ENCODE results near the gene FNDC4. TPM values are rescaled to one million over a fixed set of nuclear protein-coding genes. Genes with fewer than 3 reads are reported as not detected.

FNDC4 gene
- total RNA-seq, 1 experiment from 2014 or later, result 2.4 TPM

DNA sequence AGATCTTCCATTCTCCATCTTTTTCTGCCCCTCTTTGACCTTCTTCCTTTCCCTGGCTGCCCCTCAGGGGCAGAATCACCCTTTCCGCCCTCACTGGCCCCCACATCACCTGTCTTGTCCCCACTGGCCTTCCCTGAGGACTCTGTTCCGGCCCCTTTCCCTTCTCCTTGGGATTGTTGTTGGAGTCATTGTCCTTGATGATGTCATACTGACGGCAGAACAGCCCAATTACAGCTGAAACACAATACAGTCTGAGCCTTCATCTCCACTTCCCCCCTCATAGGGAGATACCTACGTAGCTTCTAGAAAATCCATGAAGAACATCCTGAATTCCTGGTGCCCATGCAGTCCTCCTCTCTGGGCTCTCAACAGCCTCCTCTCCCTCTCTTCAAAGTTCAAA, 2.4 kb downstream of the FNDC4 start:
- peaks cover 7% of the 10 kb centered on the region for H3K36me3 Mint-ChIP-seq (ENCODE audit: insufficient read depth, unreplicated experiment)
- peaks cover 2% of the 10 kb centered on the region for H3K27me3 Mint-ChIP-seq (ENCODE audit: insufficient read depth, unreplicated experiment)
- TF ChIP-seq, protein P1, sequence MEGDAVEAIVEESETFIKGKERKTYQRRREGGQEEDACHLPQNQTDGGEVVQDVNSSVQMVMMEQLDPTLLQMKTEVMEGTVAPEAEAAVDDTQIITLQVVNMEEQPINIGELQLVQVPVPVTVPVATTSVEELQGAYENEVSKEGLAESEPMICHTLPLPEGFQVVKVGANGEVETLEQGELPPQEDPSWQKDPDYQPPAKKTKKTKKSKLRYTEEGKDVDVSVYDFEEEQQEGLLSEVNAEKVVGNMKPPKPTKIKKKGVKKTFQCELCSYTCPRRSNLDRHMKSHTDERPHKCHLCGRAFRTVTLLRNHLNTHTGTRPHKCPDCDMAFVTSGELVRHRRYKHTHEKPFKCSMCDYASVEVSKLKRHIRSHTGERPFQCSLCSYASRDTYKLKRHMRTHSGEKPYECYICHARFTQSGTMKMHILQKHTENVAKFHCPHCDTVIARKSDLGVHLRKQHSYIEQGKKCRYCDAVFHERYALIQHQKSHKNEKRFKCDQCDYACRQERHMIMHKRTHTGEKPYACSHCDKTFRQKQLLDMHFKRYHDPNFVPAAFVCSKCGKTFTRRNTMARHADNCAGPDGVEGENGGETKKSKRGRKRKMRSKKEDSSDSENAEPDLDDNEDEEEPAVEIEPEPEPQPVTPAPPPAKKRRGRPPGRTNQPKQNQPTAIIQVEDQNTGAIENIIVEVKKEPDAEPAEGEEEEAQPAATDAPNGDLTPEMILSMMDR (IDR thresholded peaks at IDR 0.05; ENCODE audit: insufficient read depth in 1 of 2, low read depth in 1 of 2, low read length in 1 of 2, severe bottlenecking in 1 of 2, unreplicated experiment in 1 of 2), result no peak
- Histone ChIP-seq H3K9me3 (no peaks in the 10 kb centered on the region), H3K36me3 (ENCODE audit: control insufficient read depth, insufficient read depth, low read length) (no peaks in the 10 kb centered on the region), H3K27me3 (replicated peaks; ENCODE audit: control insufficient read depth, insufficient read depth, low read length) (no peaks in the 10 kb centered on the region), H3K4me3 (ENCODE audit: low read depth, low read length) (no peak overlapping the region), H3K4me1 (peaks cover 28% of the 10 kb centered on the region; the same call in 1 of the 2 replicates)
- CTCF ChIA-PET, result no interaction called here
- H3K4me1 Mint-ChIP-seq (ENCODE audit: low read depth, unreplicated experiment), result peaks cover 14% of the 10 kb centered on the region
- H3K27ac Mint-ChIP-seq (ENCODE audit: unreplicated experiment), result no peak overlapping the region
- BruUV-seq (replicated peaks), result no TSS peak
- H3K9me3 Mint-ChIP-seq (ENCODE audit: unreplicated experiment), result no peaks in the 10 kb centered on the region
- no peak overlapping the region for H3K4me3 Mint-ChIP-seq (ENCODE audit: unreplicated experiment)
- intact Hi-C loops (cut with micrococcal nuclease; ENCODE audit: unreplicated experiment), result loop anchor here (10.0 kb wide), 1 partner anchor 88 kb away; the partner anchor contains the start of gene PPM1G
- DNase-seq, result no peak
- POLR2A ChIA-PET, result no interaction called here

DNA sequence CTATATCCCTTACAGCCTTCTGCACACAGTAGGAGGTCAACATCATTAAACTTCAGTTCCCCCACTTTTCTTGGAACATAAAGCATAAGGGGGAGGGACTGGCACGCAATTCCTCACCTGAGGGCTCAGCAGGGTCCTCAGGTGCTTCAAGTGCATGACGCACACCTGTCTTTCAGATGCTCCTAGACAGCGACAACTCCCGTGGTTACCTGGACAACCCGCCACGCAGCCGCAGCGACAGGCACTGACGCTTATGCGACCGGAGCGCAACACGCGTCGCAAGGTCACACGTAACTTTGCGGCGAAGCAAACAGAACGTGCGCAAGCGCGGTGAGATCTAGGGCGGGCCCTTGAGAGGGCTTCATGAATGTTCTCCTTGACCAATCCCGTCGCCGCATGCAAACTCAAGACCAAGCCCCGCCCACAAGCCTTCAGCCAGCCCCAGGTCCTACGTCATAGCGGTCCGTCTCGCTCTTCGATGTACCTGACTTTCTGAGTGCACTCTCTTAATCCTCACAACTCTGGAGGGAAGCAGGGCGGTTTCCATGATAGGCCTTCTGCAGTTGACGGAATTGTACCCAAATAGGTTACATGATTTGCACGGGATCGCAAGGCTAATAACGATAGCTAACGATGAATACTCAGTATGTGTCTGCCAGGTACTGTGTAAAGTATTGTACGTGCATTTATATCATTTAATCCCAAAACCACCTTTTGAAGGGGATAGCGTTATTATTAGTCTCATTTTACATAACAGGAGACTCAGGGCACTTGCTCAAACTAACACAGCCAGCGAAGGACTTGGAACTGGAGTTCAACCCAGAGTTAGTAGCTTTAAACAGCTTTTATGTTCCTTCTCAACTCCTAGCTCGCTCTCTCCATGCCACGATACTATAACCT, 5.3 kb downstream of the FNDC4 start, which contains the start of gene IFT172:
TSS of gene IFT172 (minus strand) at position 246 of the 900 bp plus-strand sequence. CDS start at position 156, 90 bp downstream.
- peak within 1 kb of the TSS; percentile 85 for H3K4me3 Mint-ChIP-seq (ENCODE audit: unreplicated experiment)
- Histone ChIP-seq H3K36me3 (ENCODE audit: control insufficient read depth, insufficient read depth, low read length) (no peaks in the 10 kb centered on the region), H3K27me3 (replicated peaks; ENCODE audit: control insufficient read depth, insufficient read depth, low read length) (no peaks in the 10 kb centered on the region), H3K9me3 (no peaks in the 10 kb centered on the region), H3K4me3 (ENCODE audit: low read depth, low read length) (peak within 1 kb of the TSS; percentile 46), H3K4me1 (peaks cover 9% of the 10 kb centered on the region; the same call in 1 of the 2 replicates)
- intact Hi-C loops (cut with micrococcal nuclease; ENCODE audit: unreplicated experiment), result loop anchor here (1.0 to 10.0 kb wide), 3 partner anchors 47 to 85 kb away; partner anchors contain the start of genes KRTCAP3 and PPM1G
- H3K9me3 Mint-ChIP-seq (ENCODE audit: unreplicated experiment), result no peaks in the 10 kb centered on the region
- H3K4me1 Mint-ChIP-seq (ENCODE audit: low read depth, unreplicated experiment), result peaks cover 6% of the 10 kb centered on the region
- H3K36me3 Mint-ChIP-seq (ENCODE audit: insufficient read depth, unreplicated experiment), result peaks cover 7% of the 10 kb centered on the region
- peaks cover 2% of the 10 kb centered on the region for H3K27me3 Mint-ChIP-seq (ENCODE audit: insufficient read depth, unreplicated experiment)
- peak within 1 kb of the TSS; percentile 92 for H3K27ac Mint-ChIP-seq (ENCODE audit: unreplicated experiment)
- TSS peak; percentile 97 for BruUV-seq (replicated peaks)
- DNase-seq, result peak; percentile 99 to 100
- CTCF ChIA-PET, result no interaction called here
- TF ChIP-seq, protein P1 (IDR thresholded peaks at IDR 0.05; ENCODE audit: insufficient read depth in 1 of 2, low read depth in 1 of 2, low read length in 1 of 2, severe bottlenecking in 1 of 2, unreplicated experiment in 1 of 2), result no peak
- POLR2A ChIA-PET, result no interaction called here

DNA sequence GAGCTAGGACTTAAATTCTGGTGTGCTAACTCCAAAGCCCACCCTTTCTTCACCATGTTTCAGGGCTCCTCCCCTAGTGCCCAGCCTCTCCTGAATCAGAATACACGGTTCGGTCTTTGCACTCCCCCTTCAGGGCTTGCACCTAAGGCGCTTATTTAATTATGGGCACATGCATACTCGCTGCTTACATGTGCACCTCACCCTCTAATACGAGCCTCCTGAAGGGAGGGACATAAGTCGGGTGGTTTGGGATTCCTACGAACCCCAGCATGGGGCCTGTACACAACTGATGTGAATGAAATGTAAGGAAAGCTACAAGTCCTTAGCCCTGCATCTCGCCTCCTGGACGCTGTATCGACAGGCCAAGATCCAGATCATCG, 5.9 kb downstream of the FNDC4 start:
- Histone ChIP-seq H3K4me1 (0 out of 2 replicates have a peak, but pooled peaks cover 5% of the 10 kb centered on the region), H3K27me3 (replicated peaks; ENCODE audit: control insufficient read depth, insufficient read depth, low read length) (no peaks in the 10 kb centered on the region), H3K36me3 (ENCODE audit: control insufficient read depth, insufficient read depth, low read length) (no peaks in the 10 kb centered on the region), H3K9me3 (no peaks in the 10 kb centered on the region), H3K4me3 (ENCODE audit: low read depth, low read length) (peak overlapping the region; percentile 46)
- no TSS peak for BruUV-seq (replicated peaks)
- POLR2A ChIA-PET, result no interaction called here
- H3K4me3 Mint-ChIP-seq (ENCODE audit: unreplicated experiment), result peak overlapping the region; percentile 85
- peak in 1 of 2 experiments; percentile 37 for DNase-seq
- peaks cover 6% of the 10 kb centered on the region for H3K4me1 Mint-ChIP-seq (ENCODE audit: low read depth, unreplicated experiment)
- TF ChIP-seq, protein P1 (IDR thresholded peaks at IDR 0.05; ENCODE audit: insufficient read depth in 1 of 2, low read depth in 1 of 2, low read length in 1 of 2, severe bottlenecking in 1 of 2, unreplicated experiment in 1 of 2), result no peak
- intact Hi-C loops (cut with micrococcal nuclease; ENCODE audit: unreplicated experiment), result loop anchor here (1.0 to 2.0 kb wide), 2 partner anchors 46 to 60 kb away; partner anchors contain the start of gene KRTCAP3
- H3K27me3 Mint-ChIP-seq (ENCODE audit: insufficient read depth, unreplicated experiment), result peaks cover 2% of the 10 kb centered on the region
- no peaks in the 10 kb centered on the region for H3K9me3 Mint-ChIP-seq (ENCODE audit: unreplicated experiment)
- H3K27ac Mint-ChIP-seq (ENCODE audit: unreplicated experiment), result peak overlapping the region; percentile 92
- CTCF ChIA-PET, result no interaction called here
- peaks cover 7% of the 10 kb centered on the region for H3K36me3 Mint-ChIP-seq (ENCODE audit: insufficient read depth, unreplicated experiment)

Measured in Caco-2 (cell line).